Neural crest cell (in vitro differentiated cells): ENCODE results near the gene SARNP. TPM values are rescaled to one million over a fixed set of nuclear protein-coding genes. Genes with fewer than 3 reads are reported as not detected.

Source experiments
- DNase-seq: peaks from one replicate; pipeline ENCODE4 v3.0.0; 2021; ENCODE audit warnings: low read depth, mixed read lengths, low spot score
- H3K27ac Mint-ChIP-seq: one replicate; pipeline ENCODE4 v1.8.0; 2021; ENCODE audit warnings: mild to moderate bottlenecking, mixed read lengths; ENCODE audit not compliant: unreplicated experiment
- H3K27me3 Mint-ChIP-seq: 2 replicates; pipeline ENCODE4 v1.8.0; 2021; ENCODE audit warnings: low read depth, mild to moderate bottlenecking, mixed read lengths
- H3K36me3 Mint-ChIP-seq: 2 replicates; pipeline ENCODE4 v1.8.0; 2021; ENCODE audit warnings: low read depth, mild to moderate bottlenecking, mixed read lengths
- H3K4me1 Mint-ChIP-seq: 2 replicates; pipeline ENCODE4 v1.8.0; 2021; ENCODE audit warnings: mixed read lengths
- H3K4me3 Mint-ChIP-seq: one replicate; pipeline ENCODE4 v1.8.0; 2021; ENCODE audit warnings: mild to moderate bottlenecking, mixed read lengths
- H3K9me3 Mint-ChIP-seq: 2 replicates; pipeline ENCODE4 v1.8.0; 2021; ENCODE audit warnings: mixed read lengths
- total RNA-seq: library from RNA; stranded (reverse); gene quantifications from 2 replicates; pipeline ENCODE4 v1.2.1, GENCODE V29; 2021
- TF ChIP-seq, protein P1 (sequence below): fragments of 200-600 bp; sonication (generic); conservative IDR thresholded peaks from 2 replicates; pipeline ENCODE4 v1.5.0; 2021; ENCODE audit warnings: antibody characterized with exemption, mild to moderate bottlenecking

Gene SARNP
- total RNA-seq, 1 donor from 2014 or later = 121 TPM

DNA sequence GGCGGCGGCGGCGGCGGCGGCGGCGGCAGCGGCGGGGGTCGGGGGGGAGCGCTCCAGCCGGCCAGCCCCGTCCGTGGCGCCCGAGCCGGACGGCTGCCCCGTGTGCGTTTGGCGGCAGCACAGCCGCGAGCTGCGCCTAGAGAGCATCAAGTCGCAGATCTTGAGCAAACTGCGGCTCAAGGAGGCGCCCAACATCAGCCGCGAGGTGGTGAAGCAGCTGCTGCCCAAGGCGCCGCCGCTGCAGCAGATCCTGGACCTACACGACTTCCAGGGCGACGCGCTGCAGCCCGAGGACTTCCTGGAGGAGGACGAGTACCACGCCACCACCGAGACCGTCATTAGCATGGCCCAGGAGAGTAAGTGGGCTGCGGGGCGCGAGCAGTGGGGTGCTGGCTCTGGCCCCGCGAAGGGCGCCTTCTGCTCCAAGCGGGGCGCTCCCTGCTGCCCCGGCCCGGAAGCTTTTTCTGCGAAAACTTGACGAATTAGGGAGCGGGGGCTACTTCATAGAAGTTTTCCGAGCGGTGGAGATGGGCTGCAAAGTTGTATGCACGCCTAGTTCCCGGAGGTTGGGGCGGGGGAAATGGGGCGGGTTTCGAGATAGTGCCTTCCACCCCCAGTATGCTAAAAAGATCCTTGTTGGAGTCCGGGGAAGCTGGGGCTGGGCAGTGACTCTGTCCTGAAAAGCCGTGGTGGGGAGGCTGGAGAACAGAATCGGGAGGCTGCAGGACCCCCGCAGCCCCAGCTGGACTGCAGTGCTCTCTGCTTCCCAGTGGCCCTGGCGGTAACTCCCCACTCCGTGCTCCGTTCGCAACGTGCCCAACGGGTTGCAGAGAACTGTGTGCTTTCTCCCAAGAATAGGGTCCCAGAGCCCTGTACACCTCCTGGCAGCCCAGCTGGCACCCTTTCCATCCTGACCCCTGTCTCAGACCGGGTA lies 73.9 kb downstream of the SARNP start:
- DNase-seq = no peak
- Mint-ChIP-seq H3K4me3 (peak overlapping the region; percentile 96), H3K4me1 (peaks cover 58% of the 10 kb centered on the region), H3K27ac (peak overlapping the region; percentile 85), H3K27me3 (no peaks in the 10 kb centered on the region), H3K9me3 (no peaks in the 10 kb centered on the region), H3K36me3 (no peaks in the 10 kb centered on the region)
- TF ChIP-seq, protein P1, sequence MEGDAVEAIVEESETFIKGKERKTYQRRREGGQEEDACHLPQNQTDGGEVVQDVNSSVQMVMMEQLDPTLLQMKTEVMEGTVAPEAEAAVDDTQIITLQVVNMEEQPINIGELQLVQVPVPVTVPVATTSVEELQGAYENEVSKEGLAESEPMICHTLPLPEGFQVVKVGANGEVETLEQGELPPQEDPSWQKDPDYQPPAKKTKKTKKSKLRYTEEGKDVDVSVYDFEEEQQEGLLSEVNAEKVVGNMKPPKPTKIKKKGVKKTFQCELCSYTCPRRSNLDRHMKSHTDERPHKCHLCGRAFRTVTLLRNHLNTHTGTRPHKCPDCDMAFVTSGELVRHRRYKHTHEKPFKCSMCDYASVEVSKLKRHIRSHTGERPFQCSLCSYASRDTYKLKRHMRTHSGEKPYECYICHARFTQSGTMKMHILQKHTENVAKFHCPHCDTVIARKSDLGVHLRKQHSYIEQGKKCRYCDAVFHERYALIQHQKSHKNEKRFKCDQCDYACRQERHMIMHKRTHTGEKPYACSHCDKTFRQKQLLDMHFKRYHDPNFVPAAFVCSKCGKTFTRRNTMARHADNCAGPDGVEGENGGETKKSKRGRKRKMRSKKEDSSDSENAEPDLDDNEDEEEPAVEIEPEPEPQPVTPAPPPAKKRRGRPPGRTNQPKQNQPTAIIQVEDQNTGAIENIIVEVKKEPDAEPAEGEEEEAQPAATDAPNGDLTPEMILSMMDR = no peak

DNA sequence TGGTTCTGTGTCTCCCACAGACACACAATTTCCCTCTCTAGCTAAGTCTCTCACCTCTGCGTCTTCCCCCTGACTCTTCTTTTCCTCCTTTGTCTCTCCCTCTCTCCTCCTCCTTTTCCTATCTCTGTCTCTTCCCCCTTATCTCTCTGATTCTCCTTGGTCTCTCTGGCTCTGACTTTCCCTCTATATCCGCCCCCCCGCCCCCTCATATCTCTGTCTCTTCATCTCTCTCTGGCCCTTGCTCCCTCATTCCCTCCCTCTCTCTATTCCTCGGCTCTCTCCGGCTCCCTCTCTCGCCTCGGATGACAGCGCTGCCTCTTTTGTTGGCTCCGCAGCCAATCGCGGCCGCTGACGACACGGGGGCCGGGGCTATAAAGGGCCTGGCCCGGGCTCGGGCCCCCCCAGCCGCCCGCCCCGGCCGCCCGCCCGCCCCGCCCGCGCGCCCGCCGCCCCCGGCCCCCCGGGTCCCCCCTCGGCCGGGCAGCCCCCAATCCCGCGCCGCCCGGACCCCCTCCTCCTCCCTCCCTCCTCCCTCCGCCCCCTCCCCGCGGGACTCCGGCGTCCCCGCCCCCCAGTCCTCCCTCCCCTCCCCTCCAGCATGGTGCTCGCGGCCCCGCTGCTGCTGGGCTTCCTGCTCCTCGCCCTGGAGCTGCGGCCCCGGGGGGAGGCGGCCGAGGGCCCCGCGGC lies 74.7 kb downstream of the SARNP start, which contains the start of gene GDF11:
Gene GDF11, plus strand, starts transcription at position 404 of the 687 bp plus-strand sequence. Its CDS starts 195 bp downstream, at position 599.
- Mint-ChIP-seq H3K27me3 (no peaks in the 10 kb centered on the region), H3K36me3 (no peaks in the 10 kb centered on the region), H3K9me3 (no peaks in the 10 kb centered on the region), H3K4me3 (peak within 1 kb of the TSS; percentile 96), H3K4me1 (peaks cover 59% of the 10 kb centered on the region), H3K27ac (peak within 1 kb of the TSS; percentile 99)
- peak; percentile 76 for DNase-seq
- TF ChIP-seq, protein P1 = no peak

DNA sequence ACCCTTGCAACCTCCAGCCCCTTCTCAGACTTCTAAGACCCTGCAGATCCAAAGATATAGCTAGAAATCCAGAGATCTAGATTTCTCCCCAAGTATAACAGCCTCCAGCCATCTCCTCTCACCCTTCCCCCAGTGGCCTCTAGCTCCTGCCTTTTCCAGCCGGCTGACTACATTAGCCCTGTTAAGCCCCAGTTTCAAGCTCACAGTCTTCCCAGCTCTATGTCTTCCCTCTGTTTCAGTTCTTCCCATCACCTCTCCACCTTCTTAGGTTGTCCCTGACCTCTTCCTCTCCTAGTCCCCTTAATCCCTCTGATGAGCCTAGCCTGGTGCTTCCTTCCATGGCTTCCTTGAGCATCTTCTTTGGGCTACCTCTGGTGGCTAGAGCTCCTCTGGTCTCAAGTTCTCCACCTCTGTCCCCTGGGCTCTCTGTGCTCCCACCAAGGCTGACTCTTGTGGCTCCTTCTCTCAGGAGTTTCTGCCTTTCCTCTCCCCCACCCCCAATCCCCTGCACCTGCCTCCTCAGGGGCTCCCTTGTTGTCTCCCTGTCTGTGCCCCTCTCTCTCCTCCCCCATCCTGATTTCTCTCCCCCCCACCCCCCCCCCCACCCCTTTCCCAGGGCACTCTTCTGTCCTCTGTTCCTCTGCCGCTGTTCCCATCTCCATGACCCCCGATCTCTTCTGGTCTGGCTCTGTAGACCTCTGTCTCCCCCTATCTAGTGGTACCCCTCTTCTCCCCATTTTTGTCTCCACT lies 75.4 kb downstream of the SARNP start:
- H3K36me3 Mint-ChIP-seq = no peaks in the 10 kb centered on the region
- H3K4me3 Mint-ChIP-seq = peak overlapping the region; percentile 93
- H3K27me3 Mint-ChIP-seq = no peaks in the 10 kb centered on the region
- no peak for DNase-seq
- TF ChIP-seq, protein P1 = no peak
- peak overlapping the region; percentile 99 for H3K27ac Mint-ChIP-seq
- H3K9me3 Mint-ChIP-seq = no peaks in the 10 kb centered on the region
- H3K4me1 Mint-ChIP-seq = peaks cover 59% of the 10 kb centered on the region

DNA sequence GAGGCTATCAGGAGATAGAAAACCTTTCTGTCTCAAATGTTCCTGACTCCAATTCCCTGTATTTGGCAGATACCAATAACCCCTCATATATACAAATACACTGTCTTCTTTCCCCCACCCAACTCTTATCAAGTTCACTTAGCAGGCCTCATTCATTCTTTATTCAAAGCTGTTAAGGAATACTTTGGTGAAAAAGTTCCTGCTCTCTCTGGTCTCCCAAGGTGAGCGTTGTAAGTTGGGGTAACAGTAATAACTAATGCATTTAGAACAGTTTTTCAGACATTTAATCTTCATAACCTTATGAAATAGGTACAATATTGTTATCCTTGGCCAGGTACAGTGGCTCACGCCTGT lies 78.5 kb downstream of the SARNP start:
- H3K36me3 Mint-ChIP-seq = no peaks in the 10 kb centered on the region
- peak overlapping the region; percentile 88 for H3K4me3 Mint-ChIP-seq
- no peak for DNase-seq
- H3K9me3 Mint-ChIP-seq = no peaks in the 10 kb centered on the region
- TF ChIP-seq, protein P1 = no peak
- no peak overlapping the region for H3K27ac Mint-ChIP-seq
- no peaks in the 10 kb centered on the region for H3K27me3 Mint-ChIP-seq
- peaks cover 43% of the 10 kb centered on the region for H3K4me1 Mint-ChIP-seq
